Bronchial epithelial cell (primary cell): ENCODE data around the gene NME7. TPM values are rescaled to one million over a fixed set of nuclear protein-coding genes. Genes with fewer than 3 reads are reported as not detected.
"Not testable (repeated sequence)": the region's sequence is repeated elsewhere in the genome, so short reads cannot be mapped to it uniquely, and the experiment has no call there.

ENCODE experiments used
- DNase-seq: peaks from one replicate; pipeline ENCODE4 v3.0.0-alpha.2; 2010; ENCODE audit warnings: low read depth
- FAIRE-seq: peaks from 2 replicates; lab custom pipeline; 2011; peaks lifted over from hg19 to GRCh38; lab: Jason Lieb, UNC
- H3K27me3 ChIP-seq: 2 replicates; pipeline ENCODE4 v1.5.1; 2011; ENCODE audit warnings: low read length; ENCODE audit not compliant: control insufficient read depth, insufficient read depth
- H3K36me3 ChIP-seq: 2 replicates; pipeline ENCODE4 v1.5.1; 2011; ENCODE audit warnings: low read length; ENCODE audit not compliant: control insufficient read depth, insufficient read depth
- H3K4me3 ChIP-seq: 2 replicates; pipeline ENCODE4 v1.5.1; 2011; ENCODE audit warnings: mild to moderate bottlenecking, low read depth, low read length, control low read depth
- total RNA-seq: library from RNA; depleted of rRNA; stranded (reverse); fragments of >200 nt; gene quantifications from 2 replicates; pipeline ENCODE4 v1.2.1, GENCODE V29; 2014
- TF ChIP-seq, protein P1 (sequence below): IDR thresholded peaks from 2 replicates; pipeline ENCODE4 v1.5.1; 2011; ENCODE audit warnings: mild to moderate bottlenecking, moderate library complexity, low read length, control low read depth, inconsistent platforms; ENCODE audit not compliant: insufficient read depth, severe bottlenecking

The NME7 gene
- total RNA-seq, 1 donor from 2014 or later, result 11.6 TPM

DNA sequence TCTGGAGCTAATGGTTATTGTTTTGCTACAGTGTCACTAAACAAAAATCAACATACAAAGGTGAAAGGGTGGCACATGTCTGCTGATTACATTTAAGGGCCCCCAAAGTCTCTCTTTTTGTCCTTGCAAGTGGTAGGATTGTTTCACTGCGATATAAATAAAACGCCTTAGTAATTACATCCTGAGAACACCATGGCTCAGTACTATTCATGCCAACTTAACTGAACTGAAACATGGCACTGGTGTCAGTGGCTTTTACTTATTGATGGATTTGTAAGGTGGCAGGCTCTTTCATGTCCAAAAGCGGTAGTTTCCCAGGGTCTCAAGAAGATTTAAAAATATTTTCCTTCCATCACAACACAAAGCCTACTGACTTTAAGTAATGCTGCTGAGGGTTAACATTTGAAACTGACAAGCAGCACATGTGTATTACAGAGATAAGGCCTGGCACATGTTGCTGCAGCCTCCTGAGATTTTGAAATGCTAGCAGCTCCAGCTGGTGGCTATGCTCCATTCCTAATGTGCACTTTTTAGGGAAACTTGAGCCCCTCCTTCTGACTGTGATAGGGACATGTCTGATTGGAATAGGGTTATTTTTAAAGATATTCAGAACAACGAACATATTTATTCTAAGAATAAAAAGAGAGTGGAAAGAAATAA lies 174.3 kb downstream of the NME7 start:
- no peaks in the 10 kb centered on the region for H3K36me3 ChIP-seq
- TF ChIP-seq, protein P1, sequence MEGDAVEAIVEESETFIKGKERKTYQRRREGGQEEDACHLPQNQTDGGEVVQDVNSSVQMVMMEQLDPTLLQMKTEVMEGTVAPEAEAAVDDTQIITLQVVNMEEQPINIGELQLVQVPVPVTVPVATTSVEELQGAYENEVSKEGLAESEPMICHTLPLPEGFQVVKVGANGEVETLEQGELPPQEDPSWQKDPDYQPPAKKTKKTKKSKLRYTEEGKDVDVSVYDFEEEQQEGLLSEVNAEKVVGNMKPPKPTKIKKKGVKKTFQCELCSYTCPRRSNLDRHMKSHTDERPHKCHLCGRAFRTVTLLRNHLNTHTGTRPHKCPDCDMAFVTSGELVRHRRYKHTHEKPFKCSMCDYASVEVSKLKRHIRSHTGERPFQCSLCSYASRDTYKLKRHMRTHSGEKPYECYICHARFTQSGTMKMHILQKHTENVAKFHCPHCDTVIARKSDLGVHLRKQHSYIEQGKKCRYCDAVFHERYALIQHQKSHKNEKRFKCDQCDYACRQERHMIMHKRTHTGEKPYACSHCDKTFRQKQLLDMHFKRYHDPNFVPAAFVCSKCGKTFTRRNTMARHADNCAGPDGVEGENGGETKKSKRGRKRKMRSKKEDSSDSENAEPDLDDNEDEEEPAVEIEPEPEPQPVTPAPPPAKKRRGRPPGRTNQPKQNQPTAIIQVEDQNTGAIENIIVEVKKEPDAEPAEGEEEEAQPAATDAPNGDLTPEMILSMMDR, result no peak
- H3K4me3 ChIP-seq, result no peak overlapping the region
- no peaks in the 10 kb centered on the region for H3K27me3 ChIP-seq
- FAIRE-seq (no peak), DNase-seq (no peak)

DNA sequence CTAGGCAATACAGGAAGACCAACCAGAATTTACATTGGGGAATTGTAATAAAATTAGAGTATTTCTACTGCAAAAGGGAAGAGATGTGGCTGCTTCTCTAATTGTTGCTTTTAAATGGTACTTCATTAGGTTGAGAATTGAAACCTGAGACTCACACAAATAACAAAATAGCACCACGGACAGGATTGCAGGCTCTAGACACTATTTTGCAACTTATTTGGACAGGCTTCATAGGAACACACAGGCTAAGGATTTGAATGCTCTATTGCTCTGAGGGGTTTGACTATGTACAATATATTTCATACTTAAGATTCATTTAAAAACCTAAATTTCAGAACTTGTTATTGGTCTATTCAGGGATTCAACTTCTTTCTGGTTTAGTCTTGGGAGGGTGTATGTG lies 181.5 kb downstream of the NME7 start:
- DNase-seq (no peak), FAIRE-seq (no peak)

DNA sequence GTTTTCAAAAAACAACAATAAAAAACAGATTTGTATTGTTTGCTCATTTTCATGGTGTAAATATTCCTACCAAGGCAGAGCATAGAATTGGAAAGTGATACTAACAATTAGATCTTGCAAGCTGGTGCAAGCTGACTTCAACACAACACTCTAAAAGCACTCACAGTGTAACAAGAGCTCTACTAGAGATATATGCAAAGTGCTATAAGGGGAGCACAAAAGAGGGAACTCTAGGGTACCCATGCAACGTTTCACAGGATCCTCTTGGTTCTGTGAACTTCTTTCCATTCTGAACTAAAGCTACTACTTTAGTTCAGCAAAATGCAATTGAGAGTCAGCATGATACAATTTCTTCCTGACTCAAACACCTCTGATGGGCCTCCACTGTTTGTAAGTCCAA lies 182.8 kb downstream of the NME7 start:
- no peaks in the 10 kb centered on the region for H3K27me3 ChIP-seq
- TF ChIP-seq, protein P1, result no peak
- H3K4me3 ChIP-seq, result no peak overlapping the region
- no peak for FAIRE-seq
- no peak for DNase-seq
- no peaks in the 10 kb centered on the region for H3K36me3 ChIP-seq

More for the DNA sequence above, 181.5 kb downstream of the NME7 start:
- H3K27me3 ChIP-seq, result no peaks in the 10 kb centered on the region
- TF ChIP-seq, protein P1, result no peak
- H3K4me3 ChIP-seq, result no peak overlapping the region
- H3K36me3 ChIP-seq, result no peaks in the 10 kb centered on the region

DNA sequence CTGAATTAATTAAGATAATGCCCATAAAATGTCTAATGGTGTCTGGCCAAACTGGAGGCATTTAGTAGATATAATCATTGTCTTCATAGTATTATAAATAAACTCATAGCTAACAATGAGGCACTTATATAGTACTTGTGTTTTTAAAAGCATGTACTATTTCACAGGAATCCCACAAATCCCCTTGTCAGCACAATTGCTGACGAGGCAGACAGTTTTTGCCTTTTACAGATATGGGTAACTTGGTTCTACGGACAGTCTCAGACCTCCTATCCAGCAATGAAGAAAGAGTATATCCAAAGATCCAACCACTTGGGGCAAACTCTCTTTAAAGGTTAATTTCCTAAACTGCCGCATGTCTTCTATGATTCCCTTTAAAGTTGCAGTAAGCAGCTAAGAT lies 187.4 kb downstream of the NME7 start:
- DNase-seq (no peak), FAIRE-seq (no peak)
- Histone ChIP-seq H3K27me3 (no peaks in the 10 kb centered on the region), H3K4me3 (no peak overlapping the region), H3K36me3 (no peaks in the 10 kb centered on the region)
- TF ChIP-seq, protein P1, result no peak

DNA sequence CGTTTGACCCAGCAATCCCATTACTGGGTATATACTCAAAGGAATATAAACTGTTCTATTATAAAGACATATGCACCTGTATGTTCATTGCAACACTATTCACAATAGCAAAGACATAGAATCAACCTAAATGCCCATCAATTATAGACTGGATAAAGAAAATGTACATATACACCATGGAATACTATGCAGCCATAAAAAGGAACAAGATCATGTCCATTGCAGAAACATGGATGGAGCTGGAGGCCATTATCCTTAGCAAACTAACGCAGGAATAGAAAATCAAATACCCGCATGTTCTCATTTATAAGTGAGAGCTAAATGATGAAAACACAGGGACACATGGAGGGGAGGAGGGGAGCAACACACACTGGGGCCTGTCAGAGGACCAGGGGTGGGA lies 188.2 kb downstream of the NME7 start:
- H3K4me3 ChIP-seq, H3K36me3 ChIP-seq, FAIRE-seq, DNase-seq, H3K27me3 ChIP-seq: not testable (repeated sequence)

GRCh38 chr1:169175461-169175860 lies 192.1 kb downstream of the NME7 start:
- TF ChIP-seq, protein P1, result no peak
- H3K27me3 ChIP-seq, result no peaks in the 10 kb centered on the region
- FAIRE-seq (no peak), DNase-seq (no peak)
- H3K4me3 ChIP-seq, result no peak overlapping the region
- H3K36me3 ChIP-seq, result no peaks in the 10 kb centered on the region
